GM19463 (cell line): ENCODE measurements around the gene LOXL1.

Experiments used
- ATAC-seq: cut with Tn5 transposase; IDR thresholded peaks from one replicate; pipeline ENCODE4 v1.9.1; 2021; ENCODE audit warnings: mild to moderate bottlenecking, moderate library complexity; ENCODE audit not compliant: unreplicated experiment

LOXL1 gene

GRCh38 chr15:73921254-73921925 is 4.9 kb upstream of the LOXL1 start:
- no peak for ATAC-seq

GRCh38 chr15:73922186-73923151 is 3.8 kb upstream of the LOXL1 start:
- no peak for ATAC-seq

- no peak for ATAC-seq
Observed at GRCh38 chr15:73923156-73923487, 3.1 kb upstream of the LOXL1 start.

- no peak for ATAC-seq
Observed at GRCh38 chr15:73923488-73924164, 2.6 kb upstream of the LOXL1 start.

- no peak for ATAC-seq
Observed at GRCh38 chr15:73924171-73924921, 1.9 kb upstream of the LOXL1 start.

- no peak for ATAC-seq
Observed at GRCh38 chr15:73925848-73926218, 429 bp upstream of the LOXL1 start.

GRCh38 chr15:73927003-73927475 is 777 bp downstream of the LOXL1 start:
- no peak for ATAC-seq

GRCh38 chr15:73927476-73928240 is 1.4 kb downstream of the LOXL1 start:
- ATAC-seq, result no peak

GRCh38 chr15:73928241-73928579 is 1.9 kb downstream of the LOXL1 start:
- ATAC-seq, result no peak

GRCh38 chr15:73928971-73929627 is 2.8 kb downstream of the LOXL1 start:
- ATAC-seq, result no peak

- no peak for ATAC-seq
Observed at GRCh38 chr15:73930371-73930770, 4.1 kb downstream of the LOXL1 start.

GRCh38 chr15:73930790-73931281 is 4.6 kb downstream of the LOXL1 start:
- no peak for ATAC-seq

- ATAC-seq, result no peak
Observed at GRCh38 chr15:73931441-73931840, 5.2 kb downstream of the LOXL1 start.

- ATAC-seq, result no peak
Observed at GRCh38 chr15:73932381-73933191, 6.3 kb downstream of the LOXL1 start.

- ATAC-seq, result no peak
Observed at GRCh38 chr15:73934281-73934680, 8.0 kb downstream of the LOXL1 start.

GRCh38 chr15:73935547-73935946 is 9.3 kb downstream of the LOXL1 start:
- ATAC-seq, result no peak

- no peak for ATAC-seq
Observed at GRCh38 chr15:73936181-73936580, 9.9 kb downstream of the LOXL1 start.

- no peak for ATAC-seq
Observed at GRCh38 chr15:73936588-73937290, 10.5 kb downstream of the LOXL1 start.
